Keratinocyte (primary cell): Measurements from ENCODE around the gene XCL2. TPM values are rescaled to one million over a fixed set of nuclear protein-coding genes. Genes with fewer than 3 reads are reported as not detected.

Experiments
- DNase-seq: peaks from one replicate; pipeline ENCODE4 v3.0.0-alpha.2; 2011; ENCODE audit warnings: low read depth, missing footprints, low spot score
- FAIRE-seq: peaks from 2 replicates; lab custom pipeline; 2011; peaks lifted over from hg19 to GRCh38; lab: Jason Lieb, UNC
- H2AFZ ChIP-seq: 2 replicates; pipeline ENCODE4 v1.6.0; 2012; ENCODE audit warnings: low read length, control low read depth, inconsistent platforms; ENCODE audit not compliant: control insufficient read depth
- H3K27ac ChIP-seq: 2 replicates; pipeline ENCODE4 v1.5.1; 2011; ENCODE audit warnings: low read length; ENCODE audit not compliant: control insufficient read depth, insufficient read depth
- H3K27me3 ChIP-seq: 3 replicates; pipeline ENCODE4 v1.6.0; 2011; ENCODE audit warnings: low read length; ENCODE audit not compliant: control insufficient read depth, insufficient read depth; ENCODE audit errors: extremely low read depth
- H3K36me3 ChIP-seq, 2 experiments: 2 replicates in 1 of 2; 3 replicates in 1 of 2; pipeline ENCODE4 v1.5.1; 2011; ENCODE audit warnings: low read length in 2 of 2, mild to moderate bottlenecking in 1 of 2; ENCODE audit not compliant: control insufficient read depth in 2 of 2, insufficient read depth in 2 of 2; ENCODE audit errors: extremely low read depth in 1 of 2
- H3K4me1 ChIP-seq: 3 replicates; pipeline ENCODE4 v1.5.1; 2011; ENCODE audit warnings: low read length; ENCODE audit not compliant: control insufficient read depth, insufficient read depth; ENCODE audit errors: extremely low read depth
- H3K4me2 ChIP-seq: 3 replicates; pipeline ENCODE4 v1.6.0; 2011; ENCODE audit warnings: low read depth, low read length; ENCODE audit not compliant: control insufficient read depth, insufficient read depth; ENCODE audit errors: extremely low read depth
- H3K4me3 ChIP-seq, 3 experiments: fragments of 200-600 bp in 1 of 3; sonication (generic) in 1 of 3; 2 replicates in 2 of 3; 3 replicates in 1 of 3; pipeline ENCODE4 v1.5.1; 2011 to 2016; ENCODE audit warnings: low read length in 3 of 3, mild to moderate bottlenecking in 3 of 3, control low read depth in 2 of 3, inconsistent platforms in 1 of 3, low read depth in 1 of 3, mixed read lengths in 1 of 3, mixed run types in 1 of 3, moderate library complexity in 1 of 3; ENCODE audit not compliant: control insufficient read depth in 2 of 3, insufficient read depth in 2 of 3; ENCODE audit errors: extremely low read depth in 1 of 3
- H3K79me2 ChIP-seq: 2 replicates; pipeline ENCODE4 v1.6.0; 2012; ENCODE audit warnings: low read length; ENCODE audit not compliant: control insufficient read depth, insufficient read depth
- H3K9ac ChIP-seq: 3 replicates; pipeline ENCODE4 v1.6.0; 2011; ENCODE audit warnings: low read length; ENCODE audit not compliant: control insufficient read depth, insufficient read depth; ENCODE audit errors: extremely low read depth
- H3K9me1 ChIP-seq: 3 replicates; pipeline ENCODE4 v1.6.0; 2011; ENCODE audit warnings: low read length; ENCODE audit not compliant: control insufficient read depth, insufficient read depth; ENCODE audit errors: extremely low read depth
- H3K9me3 ChIP-seq: 2 replicates; pipeline ENCODE4 v1.5.1; 2012; ENCODE audit warnings: low read depth, low read length; ENCODE audit not compliant: control insufficient read depth
- H4K20me1 ChIP-seq: 3 replicates; pipeline ENCODE4 v1.6.0; 2011; ENCODE audit warnings: low read length; ENCODE audit not compliant: control insufficient read depth, insufficient read depth; ENCODE audit errors: extremely low read depth
- EZH2 ChIP-seq: IDR thresholded peaks from one replicate; pipeline ENCODE4 v1.6.1; 2012; ENCODE audit warnings: inconsistent platforms, mild to moderate bottlenecking, low read length, moderate library complexity
- dilution Hi-C: fragments of 300-500 bp; cut with MboI; formaldehyde crosslinking; loops from one replicate; pipeline ENCODE4 v1.7.0; 2020; ENCODE audit warnings: low sequenced_read_pairs; ENCODE audit not compliant: extremely low pct_ligation_motif_present
- polyA plus RNA-seq, 5 experiments: library from polyadenylated mRNA; depleted of rRNA in 3 of 5; stranded (reverse) in 3 of 5; stranded (forward) in 1 of 5; unstranded in 1 of 5; fragments of >200 nt; gene quantifications; 1 replicate in 1 of 5; 2 replicates in 3 of 5; 3 replicates in 1 of 5; pipeline versions ENCODE4 v1.2.1 to v1.2.3, GENCODE V29; 2011 to 2012; ENCODE audit warnings: missing spikeins in 2 of 5, low read depth in 1 of 5, low replicate concordance in 1 of 5
- TF ChIP-seq, protein P1 (sequence below), 3 experiments: IDR thresholded peaks in 1 of 3; conservative IDR thresholded peaks in 1 of 3; optimal IDR thresholded peaks in 1 of 3; 2 replicates in 2 of 3; 3 replicates in 1 of 3; pipeline versions ENCODE3 to v1.5.1; 2011; ENCODE audit warnings: low read length in 3 of 3, mild to moderate bottlenecking in 3 of 3, moderate library complexity in 2 of 3, control low read depth in 1 of 3, inconsistent platforms in 1 of 3; ENCODE audit not compliant: insufficient read depth in 2 of 3; ENCODE audit errors: extremely low read depth in 1 of 3

The XCL2 gene
- polyA plus RNA-seq, 1 donor (not counting 4 experiments of a cell fraction or from before 2014, with no cell fraction given) = not detected

DNA sequence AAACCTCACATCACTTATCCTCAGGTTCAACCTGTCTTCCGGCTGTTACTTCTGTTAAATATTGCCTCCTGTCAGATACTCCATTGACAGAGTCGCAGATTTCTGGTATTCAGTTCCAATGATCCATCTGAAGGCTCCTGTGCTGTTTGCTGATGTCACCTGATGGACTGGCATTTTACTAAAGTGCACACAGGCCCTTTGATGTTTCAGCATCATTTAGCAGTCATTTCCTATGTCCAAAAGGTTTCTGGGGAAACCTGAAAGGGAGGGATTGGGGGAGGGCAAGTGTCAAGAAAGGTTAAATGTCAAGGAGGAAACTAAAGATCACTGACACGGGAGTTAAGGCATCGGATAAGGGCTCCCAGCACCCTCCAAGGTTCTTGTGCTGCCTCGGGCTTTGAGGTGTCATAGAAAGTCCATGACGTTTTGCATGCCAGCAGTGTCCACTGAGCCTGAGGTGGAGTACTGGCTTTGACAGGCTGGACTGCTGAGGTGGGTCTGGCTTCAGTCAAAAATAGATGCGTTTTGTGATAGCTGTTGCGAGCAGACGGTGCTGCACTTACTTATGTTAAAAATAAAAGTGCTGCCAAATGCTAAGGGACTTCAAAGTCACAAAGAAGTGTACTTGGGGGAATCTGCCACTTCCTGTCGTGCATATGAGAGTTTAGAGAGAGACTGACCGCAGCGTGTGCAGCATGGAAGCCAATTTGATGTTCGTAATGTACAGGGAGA is 30.8 kb downstream of the XCL2 start:
- Histone ChIP-seq H3K4me2 (no peak overlapping the region), H3K4me1 (no peaks in the 10 kb centered on the region), H3K36me3 (no peaks in the 10 kb centered on the region), H3K79me2 (no peaks in the 10 kb centered on the region), H3K9ac (no peak overlapping the region), H2AFZ (no peak overlapping the region), H3K4me3 (no peak overlapping the region), H3K9me3 (no peaks in the 10 kb centered on the region), H3K9me1 (no peaks in the 10 kb centered on the region), H3K27me3 (no peaks in the 10 kb centered on the region), H4K20me1 (no peaks in the 10 kb centered on the region), H3K27ac (no peak overlapping the region)
- dilution Hi-C loops = no loop called here
- no peak for TF ChIP-seq EZH2
- TF ChIP-seq, protein P1, sequence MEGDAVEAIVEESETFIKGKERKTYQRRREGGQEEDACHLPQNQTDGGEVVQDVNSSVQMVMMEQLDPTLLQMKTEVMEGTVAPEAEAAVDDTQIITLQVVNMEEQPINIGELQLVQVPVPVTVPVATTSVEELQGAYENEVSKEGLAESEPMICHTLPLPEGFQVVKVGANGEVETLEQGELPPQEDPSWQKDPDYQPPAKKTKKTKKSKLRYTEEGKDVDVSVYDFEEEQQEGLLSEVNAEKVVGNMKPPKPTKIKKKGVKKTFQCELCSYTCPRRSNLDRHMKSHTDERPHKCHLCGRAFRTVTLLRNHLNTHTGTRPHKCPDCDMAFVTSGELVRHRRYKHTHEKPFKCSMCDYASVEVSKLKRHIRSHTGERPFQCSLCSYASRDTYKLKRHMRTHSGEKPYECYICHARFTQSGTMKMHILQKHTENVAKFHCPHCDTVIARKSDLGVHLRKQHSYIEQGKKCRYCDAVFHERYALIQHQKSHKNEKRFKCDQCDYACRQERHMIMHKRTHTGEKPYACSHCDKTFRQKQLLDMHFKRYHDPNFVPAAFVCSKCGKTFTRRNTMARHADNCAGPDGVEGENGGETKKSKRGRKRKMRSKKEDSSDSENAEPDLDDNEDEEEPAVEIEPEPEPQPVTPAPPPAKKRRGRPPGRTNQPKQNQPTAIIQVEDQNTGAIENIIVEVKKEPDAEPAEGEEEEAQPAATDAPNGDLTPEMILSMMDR (optimal IDR thresholded peaks at IDR 0.05 in 1 of 3, IDR thresholded peaks at IDR 0.05 in 1 of 3, conservative IDR thresholded peaks at IDR 0.05 in 1 of 3; ENCODE audit: extremely low read depth in 1 of 3, insufficient read depth in 2 of 3, low read length in 3 of 3) = no peak
- FAIRE-seq (no peak), DNase-seq (no peak)

- dilution Hi-C loops = no loop called here
- DNase-seq = no peak
- no peak overlapping the region for H3K27ac ChIP-seq
- H3K27me3 ChIP-seq = no peaks in the 10 kb centered on the region
- peaks cover 22% of the 10 kb centered on the region for H3K4me1 ChIP-seq
- no peak for FAIRE-seq
- no peak overlapping the region for H3K4me2 ChIP-seq
- no peak overlapping the region for H3K9ac ChIP-seq
- H3K79me2 ChIP-seq = no peaks in the 10 kb centered on the region
- H3K9me3 ChIP-seq = no peaks in the 10 kb centered on the region
- H2AFZ ChIP-seq = no peak overlapping the region
- TF ChIP-seq, protein P1 (optimal IDR thresholded peaks at IDR 0.05 in 1 of 3, IDR thresholded peaks at IDR 0.05 in 1 of 3, conservative IDR thresholded peaks at IDR 0.05 in 1 of 3; ENCODE audit: extremely low read depth in 1 of 3, insufficient read depth in 2 of 3, low read length in 3 of 3) = no peak
- no peak for TF ChIP-seq EZH2
- H4K20me1 ChIP-seq = no peaks in the 10 kb centered on the region
- H3K36me3 ChIP-seq = no peaks in the 10 kb centered on the region
- no peak overlapping the region for H3K4me3 ChIP-seq
- H3K9me1 ChIP-seq = no peaks in the 10 kb centered on the region
Observed at GRCh38 chr1:168509875-168510791, 33.7 kb downstream of the XCL2 start.
